ENCODE results near the gene NIPBL. TPM values are rescaled to one million over a fixed set of nuclear protein-coding genes. Genes with fewer than 3 reads are reported as not detected.

The NIPBL gene
- total RNA-seq, 1 experiment from 2014 or later: 48.1 TPM

- H3K4me3 ChIP-seq (ENCODE audit: low read depth, low read length): no peak overlapping the region
- H3K27me3 ChIP-seq (replicated peaks; ENCODE audit: control insufficient read depth, insufficient read depth, low read length): no peaks in the 10 kb centered on the region
- POLR2A ChIA-PET: no interaction called here
- BruUV-seq (replicated peaks): no TSS peak
- no peaks in the 10 kb centered on the region for H3K36me3 ChIP-seq (ENCODE audit: control insufficient read depth, insufficient read depth, low read length)
- 0 out of 2 replicates have a peak, but pooled peaks cover 5% of the 10 kb centered on the region for H3K4me1 ChIP-seq
- Mint-ChIP-seq H3K4me3 (ENCODE audit: unreplicated experiment) (no peak overlapping the region), H3K9me3 (ENCODE audit: unreplicated experiment) (no peaks in the 10 kb centered on the region), H3K27ac (ENCODE audit: unreplicated experiment) (no peak overlapping the region), H3K27me3 (ENCODE audit: insufficient read depth, unreplicated experiment) (peaks cover 18% of the 10 kb centered on the region), H3K4me1 (ENCODE audit: low read depth, unreplicated experiment) (peaks cover 12% of the 10 kb centered on the region), H3K36me3 (ENCODE audit: insufficient read depth, unreplicated experiment) (no peaks in the 10 kb centered on the region)
- TF ChIP-seq, protein P1, sequence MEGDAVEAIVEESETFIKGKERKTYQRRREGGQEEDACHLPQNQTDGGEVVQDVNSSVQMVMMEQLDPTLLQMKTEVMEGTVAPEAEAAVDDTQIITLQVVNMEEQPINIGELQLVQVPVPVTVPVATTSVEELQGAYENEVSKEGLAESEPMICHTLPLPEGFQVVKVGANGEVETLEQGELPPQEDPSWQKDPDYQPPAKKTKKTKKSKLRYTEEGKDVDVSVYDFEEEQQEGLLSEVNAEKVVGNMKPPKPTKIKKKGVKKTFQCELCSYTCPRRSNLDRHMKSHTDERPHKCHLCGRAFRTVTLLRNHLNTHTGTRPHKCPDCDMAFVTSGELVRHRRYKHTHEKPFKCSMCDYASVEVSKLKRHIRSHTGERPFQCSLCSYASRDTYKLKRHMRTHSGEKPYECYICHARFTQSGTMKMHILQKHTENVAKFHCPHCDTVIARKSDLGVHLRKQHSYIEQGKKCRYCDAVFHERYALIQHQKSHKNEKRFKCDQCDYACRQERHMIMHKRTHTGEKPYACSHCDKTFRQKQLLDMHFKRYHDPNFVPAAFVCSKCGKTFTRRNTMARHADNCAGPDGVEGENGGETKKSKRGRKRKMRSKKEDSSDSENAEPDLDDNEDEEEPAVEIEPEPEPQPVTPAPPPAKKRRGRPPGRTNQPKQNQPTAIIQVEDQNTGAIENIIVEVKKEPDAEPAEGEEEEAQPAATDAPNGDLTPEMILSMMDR (IDR thresholded peaks at IDR 0.05; ENCODE audit: insufficient read depth in 1 of 2, low read depth in 1 of 2, low read length in 1 of 2, severe bottlenecking in 1 of 2, unreplicated experiment in 1 of 2): no peak
- intact Hi-C loops (cut with micrococcal nuclease; ENCODE audit: unreplicated experiment): no loop called here
- H3K9me3 ChIP-seq: no peaks in the 10 kb centered on the region; the same call in 1 of the 2 replicates
- DNase-seq: no peak
- CTCF ChIA-PET: no interaction called here
These were observed 36.8 kb upstream of the NIPBL start for GRCh38 chr5:36839489-36840476.

- intact Hi-C loops (cut with micrococcal nuclease; ENCODE audit: unreplicated experiment): no loop called here
These were observed 34.9 kb upstream of the NIPBL start for GRCh38 chr5:36841677-36842076.

GRCh38 chr5:36842087-36842486 lies 34.5 kb upstream of the NIPBL start:
- Mint-ChIP-seq H3K9me3 (ENCODE audit: unreplicated experiment) (no peaks in the 10 kb centered on the region), H3K27me3 (ENCODE audit: insufficient read depth, unreplicated experiment) (peaks cover 22% of the 10 kb centered on the region), H3K4me1 (ENCODE audit: low read depth, unreplicated experiment) (peaks cover 12% of the 10 kb centered on the region), H3K4me3 (ENCODE audit: unreplicated experiment) (no peak overlapping the region), H3K36me3 (ENCODE audit: insufficient read depth, unreplicated experiment) (no peaks in the 10 kb centered on the region), H3K27ac (ENCODE audit: unreplicated experiment) (no peak overlapping the region)
- Histone ChIP-seq H3K36me3 (ENCODE audit: control insufficient read depth, insufficient read depth, low read length) (no peaks in the 10 kb centered on the region), H3K4me3 (ENCODE audit: low read depth, low read length) (no peak overlapping the region), H3K9me3 (no peaks in the 10 kb centered on the region; the same call in 1 of the 2 replicates), H3K27me3 (replicated peaks; ENCODE audit: control insufficient read depth, insufficient read depth, low read length) (no peaks in the 10 kb centered on the region), H3K4me1 (0 out of 2 replicates have a peak, but pooled peaks cover 5% of the 10 kb centered on the region)
- CTCF ChIA-PET: no interaction called here
- POLR2A ChIA-PET: no interaction called here
- no peak for DNase-seq
- BruUV-seq (replicated peaks): no TSS peak
- TF ChIP-seq, protein P1 (IDR thresholded peaks at IDR 0.05; ENCODE audit: insufficient read depth in 1 of 2, low read depth in 1 of 2, low read length in 1 of 2, severe bottlenecking in 1 of 2, unreplicated experiment in 1 of 2): no peak
- intact Hi-C loops (cut with micrococcal nuclease; ENCODE audit: unreplicated experiment): no loop called here

More at GRCh38 chr5:36841677-36842076, 34.9 kb upstream of the NIPBL start:
- peaks cover 12% of the 10 kb centered on the region for H3K4me1 Mint-ChIP-seq (ENCODE audit: low read depth, unreplicated experiment)
- no peak for DNase-seq
- H3K9me3 Mint-ChIP-seq (ENCODE audit: unreplicated experiment): no peaks in the 10 kb centered on the region
- Histone ChIP-seq H3K4me3 (ENCODE audit: low read depth, low read length) (no peak overlapping the region), H3K4me1 (0 out of 2 replicates have a peak, but pooled peaks cover 5% of the 10 kb centered on the region), H3K27me3 (replicated peaks; ENCODE audit: control insufficient read depth, insufficient read depth, low read length) (no peaks in the 10 kb centered on the region), H3K9me3 (no peaks in the 10 kb centered on the region; the same call in 1 of the 2 replicates), H3K36me3 (ENCODE audit: control insufficient read depth, insufficient read depth, low read length) (no peaks in the 10 kb centered on the region)
- H3K36me3 Mint-ChIP-seq (ENCODE audit: insufficient read depth, unreplicated experiment): no peaks in the 10 kb centered on the region
- peaks cover 22% of the 10 kb centered on the region for H3K27me3 Mint-ChIP-seq (ENCODE audit: insufficient read depth, unreplicated experiment)
- H3K27ac Mint-ChIP-seq (ENCODE audit: unreplicated experiment): no peak overlapping the region
- TF ChIP-seq, protein P1 (IDR thresholded peaks at IDR 0.05; ENCODE audit: insufficient read depth in 1 of 2, low read depth in 1 of 2, low read length in 1 of 2, severe bottlenecking in 1 of 2, unreplicated experiment in 1 of 2): no peak
- no peak overlapping the region for H3K4me3 Mint-ChIP-seq (ENCODE audit: unreplicated experiment)
- ChIA-PET POLR2A (no interaction called here), CTCF (no interaction called here)
- BruUV-seq (replicated peaks): no TSS peak

Data from Caco-2 (cell line).